Psoas muscle (tissue), 8 donors: Measurements from ENCODE around the gene FMNL3. TPM values are rescaled to one million over a fixed set of nuclear protein-coding genes. Genes with fewer than 3 reads are reported as not detected.

Experiments
- ATAC-seq, 4 donors: fragments of 200-7000 bp; cut with Tn5 transposase; one replicate each; pipeline ENCODE4 v1.9.1; 2020; ENCODE audit warnings: moderate library complexity in 3 of 4, mild to moderate bottlenecking in 2 of 4
- DNase-seq, 2 donors: peaks; one replicate each; pipeline ENCODE4 v3.0.0-alpha.2; 2020
- H3K27ac ChIP-seq: fragments of 200-600 bp; one replicate; pipeline ENCODE4 v1.8.0; 2022
- H3K27me3 ChIP-seq, 3 donors: fragments of 200-600 bp in 1 of 3; one replicate each; pipeline versions ENCODE4 v1.6.1 to v1.8.0; 2013 to 2022; ENCODE audit warnings: low read length in 2 of 3, mild to moderate bottlenecking in 2 of 3, moderate library complexity in 1 of 3; ENCODE audit not compliant: insufficient read depth in 3 of 3
- H3K36me3 ChIP-seq, 2 donors: fragments of 200-600 bp in 1 of 2; one replicate each; pipeline versions ENCODE4 v1.6.1 to v1.8.0; 2013 to 2022; ENCODE audit warnings: low read depth in 1 of 2, mild to moderate bottlenecking in 1 of 2, moderate library complexity in 1 of 2; ENCODE audit not compliant: insufficient read depth in 1 of 2
- H3K4me1 ChIP-seq: fragments of 200-600 bp; one replicate; pipeline ENCODE4 v1.8.0; 2022
- H3K4me3 ChIP-seq: fragments of 200-600 bp; one replicate; pipeline ENCODE4 v1.8.0; 2022; ENCODE audit warnings: mild to moderate bottlenecking
- H3K9me3 ChIP-seq: fragments of 200-600 bp; one replicate; pipeline ENCODE4 v1.8.0; 2022
- WGBS, 3 donors: extraction: QIAGEN DNeasy Blood & Tissue Kit; methylation state at CpG; one replicate each; pipeline versions ENCODE4 v1.1.6 to v1.1.7; 2013; 5-methylcytosine and 5-hydroxymethylcytosine counted together
- intact Hi-C, 2 donors: fragments of 100-400 bp; cut with DNase I; formaldehyde crosslinking; loops; one replicate each; pipeline versions ENCODE4 v1.11.0 to v1.14.2; 2022
- polyA plus RNA-seq, 3 donors: library from polyadenylated mRNA; stranded (reverse); fragments of 200-250 nt; gene quantifications; one replicate each; pipeline ENCODE4 v1.2.3, GENCODE V29; 2013
- total RNA-seq, 4 donors: library from RNA; stranded (reverse); fragmentation: NEBNext Ultra II Directional in 2 of 4; extraction: Animal tissue kit (Norgen Biotek cat#: 25700) in 2 of 4; gene quantifications; one replicate each; pipeline versions ENCODE4 v1.2.1 to v1.2.4, GENCODE V29; 2021 to 2023
- TF ChIP-seq, protein P1 (sequence below): fragments of 200-600 bp; IDR thresholded peaks from one replicate; pipeline ENCODE4 v1.8.0; 2022; ENCODE audit warnings: antibody characterized with exemption
- donor health status: healthy with polysubstance abuse.
- donor health status: DM: no; HTN: no; CAD: no; lungs with moderate emphysema.
- donor health status: Bipolar disorder and iron deficiency.
- donor health status: healthy.
- donor health status: DM: yes; HTN: yes; CAD: no.
- donor health status: DM: no; HTN: no; CAD: no.
- donor health status: DM: no; HTN: no; CAD: no.
- donor health status: DM: yes; HTN: yes; CAD: no.

The FMNL3 gene
- total and polyA plus RNA-seq, 7 donors = 1.5 to 11.3 (median 5.5) TPM

DNA sequence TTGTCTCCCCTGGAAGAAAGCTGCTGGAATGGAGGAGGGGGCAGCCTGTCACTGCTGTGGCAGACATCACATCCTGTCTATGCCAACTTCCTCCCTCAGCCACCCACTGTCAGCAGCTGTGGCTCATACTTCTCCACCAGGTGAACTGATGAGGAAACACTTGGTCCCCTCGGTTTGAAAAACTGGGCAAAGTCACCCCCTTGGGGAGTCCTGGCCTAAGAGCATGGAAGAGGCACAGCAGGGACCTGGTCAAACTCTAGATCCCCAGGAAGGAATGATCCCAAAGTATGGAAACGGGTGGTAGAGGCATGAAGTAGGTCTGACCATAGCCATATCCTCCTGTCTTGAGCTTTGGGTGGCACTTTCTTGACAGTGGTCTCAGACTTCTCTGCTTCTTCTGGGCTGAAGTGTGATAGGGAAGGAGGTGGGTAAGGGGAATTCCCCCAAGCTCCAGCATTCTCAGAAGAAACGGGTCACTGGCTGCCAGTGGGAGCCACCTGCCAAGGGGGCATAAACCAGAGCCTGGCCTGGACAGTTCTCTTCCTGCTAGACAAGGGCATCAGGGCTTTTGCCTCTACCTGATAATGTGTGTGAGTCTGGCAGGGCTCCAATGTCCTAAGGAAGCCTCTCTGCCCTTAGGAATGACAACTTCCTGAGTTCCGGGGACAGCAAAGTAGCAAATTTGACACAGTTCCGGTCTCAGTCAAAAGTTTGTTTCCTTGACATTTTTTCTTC, 36.0 kb downstream of the FMNL3 start:
- TF ChIP-seq, protein P1, sequence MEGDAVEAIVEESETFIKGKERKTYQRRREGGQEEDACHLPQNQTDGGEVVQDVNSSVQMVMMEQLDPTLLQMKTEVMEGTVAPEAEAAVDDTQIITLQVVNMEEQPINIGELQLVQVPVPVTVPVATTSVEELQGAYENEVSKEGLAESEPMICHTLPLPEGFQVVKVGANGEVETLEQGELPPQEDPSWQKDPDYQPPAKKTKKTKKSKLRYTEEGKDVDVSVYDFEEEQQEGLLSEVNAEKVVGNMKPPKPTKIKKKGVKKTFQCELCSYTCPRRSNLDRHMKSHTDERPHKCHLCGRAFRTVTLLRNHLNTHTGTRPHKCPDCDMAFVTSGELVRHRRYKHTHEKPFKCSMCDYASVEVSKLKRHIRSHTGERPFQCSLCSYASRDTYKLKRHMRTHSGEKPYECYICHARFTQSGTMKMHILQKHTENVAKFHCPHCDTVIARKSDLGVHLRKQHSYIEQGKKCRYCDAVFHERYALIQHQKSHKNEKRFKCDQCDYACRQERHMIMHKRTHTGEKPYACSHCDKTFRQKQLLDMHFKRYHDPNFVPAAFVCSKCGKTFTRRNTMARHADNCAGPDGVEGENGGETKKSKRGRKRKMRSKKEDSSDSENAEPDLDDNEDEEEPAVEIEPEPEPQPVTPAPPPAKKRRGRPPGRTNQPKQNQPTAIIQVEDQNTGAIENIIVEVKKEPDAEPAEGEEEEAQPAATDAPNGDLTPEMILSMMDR = no peak
- Histone ChIP-seq H3K4me3 (no peak overlapping the region), H3K4me1 (peaks cover 57% of the 10 kb centered on the region), H3K27me3 (no peaks in the 10 kb centered on the region), H3K9me3 (no peaks in the 10 kb centered on the region), H3K36me3 (no peaks in the 10 kb centered on the region), H3K27ac (peak overlapping the region; percentile 85)
- intact Hi-C loops = loop anchor here in 1 of 2 donors (5.0 kb wide), 1 partner anchor 36 kb away; the partner anchor contains the start of gene FMNL3
- no peak for DNase-seq
- whole genome bisulfite sequencing, 3 donors = 45 to 58% (median 50%) methylated on average over 5 of the region's 5 CpGs
- no peak for ATAC-seq

DNA sequence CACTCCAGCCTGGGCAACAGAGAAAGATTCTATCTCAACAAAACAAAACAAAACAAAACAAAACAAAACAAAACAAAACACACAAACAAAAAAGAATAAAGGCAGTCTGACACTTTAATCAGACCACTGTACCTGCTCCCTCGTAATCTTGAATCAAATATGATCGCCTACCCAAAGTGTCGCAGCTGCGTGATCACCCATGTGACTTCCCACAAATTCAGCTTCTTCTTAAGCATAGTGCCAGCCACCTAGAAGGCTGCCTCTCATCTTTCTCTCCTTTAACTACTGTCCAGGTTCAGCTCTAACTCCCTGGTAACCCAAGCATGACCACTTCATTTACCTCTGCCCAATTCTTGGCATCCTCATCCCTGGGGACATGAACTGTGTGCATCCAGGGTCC, 37.4 kb downstream of the FMNL3 start:
- Histone ChIP-seq H3K9me3 (no peaks in the 10 kb centered on the region), H3K4me1 (peaks cover 52% of the 10 kb centered on the region), H3K36me3 (no peaks in the 10 kb centered on the region), H3K27ac (no peak overlapping the region), H3K27me3 (no peaks in the 10 kb centered on the region), H3K4me3 (no peak overlapping the region)
- no peak for ATAC-seq
- no peak for DNase-seq
- WGBS, 3 donors = 76 to 100% (median 87%) methylated on average over 4 of the region's 4 CpGs
- intact Hi-C loops = loop anchor here in 1 of 2 donors (5.0 kb wide), 1 partner anchor 38 kb away; the partner anchor contains the start of gene FMNL3
- TF ChIP-seq, protein P1 = no peak

DNA sequence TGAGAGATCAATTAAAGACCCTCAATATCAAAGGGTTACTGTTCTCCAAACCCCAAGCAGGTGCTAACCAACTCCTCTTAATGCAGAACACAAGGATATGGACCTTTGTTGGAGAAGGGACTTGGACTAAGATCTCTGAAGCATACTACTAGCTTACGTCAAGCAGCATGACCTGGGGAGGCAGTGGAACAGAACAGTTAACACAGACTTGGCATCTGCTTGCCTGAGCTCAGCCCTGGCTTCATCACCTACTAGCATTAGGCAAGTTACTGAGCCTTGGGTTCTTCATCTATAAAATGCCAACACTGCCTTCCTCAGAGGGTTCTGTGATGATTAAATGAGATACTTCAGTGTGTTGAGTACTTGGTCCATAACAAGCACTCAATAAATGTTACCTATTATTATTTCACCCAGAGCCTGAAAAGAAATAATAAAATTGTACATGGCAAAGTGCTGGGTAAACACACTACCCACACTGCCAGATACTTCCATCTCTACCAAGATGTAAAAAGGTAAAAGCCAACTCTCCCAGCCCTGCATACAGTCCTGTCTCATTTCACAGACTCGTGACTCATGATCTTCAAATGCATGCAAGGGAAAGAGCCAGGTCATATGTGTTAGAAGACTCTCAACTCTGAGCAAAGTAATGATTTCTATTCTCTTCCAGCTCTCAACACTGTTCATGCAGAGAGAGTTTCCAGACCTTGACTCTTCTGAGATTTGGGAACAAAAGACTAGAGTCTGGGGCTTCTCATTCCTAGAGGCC, 39.7 kb downstream of the FMNL3 start:
- H3K4me3 ChIP-seq = no peak overlapping the region
- TF ChIP-seq, protein P1 = no peak
- no peak overlapping the region for H3K27ac ChIP-seq
- DNase-seq = no peak
- no peaks in the 10 kb centered on the region for H3K9me3 ChIP-seq
- H3K36me3 ChIP-seq = no peaks in the 10 kb centered on the region
- 75 to 85% (median 75%) methylated on average over 2 of the region's 2 CpGs for WGBS, 3 donors
- peak in 1 of 4 donors; percentile 65 for ATAC-seq
- H3K27me3 ChIP-seq = no peaks in the 10 kb centered on the region
- peaks cover 53% of the 10 kb centered on the region for H3K4me1 ChIP-seq
- intact Hi-C loops = no loop called here

DNA sequence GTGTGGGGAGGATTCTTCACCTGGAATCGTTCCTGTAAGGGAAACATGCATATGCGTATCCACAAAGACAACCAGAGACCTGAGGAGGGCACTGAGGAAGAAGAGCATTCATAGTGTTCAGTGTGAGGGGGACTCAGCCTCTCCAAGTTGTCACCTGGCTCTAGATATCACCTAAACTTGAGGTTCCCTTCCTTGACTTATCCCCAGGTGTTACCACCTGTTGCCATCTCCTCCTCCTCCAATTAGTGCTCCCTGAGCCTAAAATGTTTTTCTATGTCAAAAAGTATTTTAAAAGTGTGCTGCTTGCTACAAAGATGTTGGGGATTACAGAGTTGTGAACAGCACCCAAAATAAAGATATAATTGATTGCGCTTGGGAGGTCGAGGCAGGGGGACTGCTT, 41.0 kb downstream of the FMNL3 start:
- Histone ChIP-seq H3K36me3 (no peaks in the 10 kb centered on the region), H3K9me3 (no peaks in the 10 kb centered on the region), H3K4me3 (no peak overlapping the region), H3K4me1 (peaks cover 48% of the 10 kb centered on the region), H3K27ac (no peak overlapping the region), H3K27me3 (no peaks in the 10 kb centered on the region)
- no peak for DNase-seq
- ATAC-seq = no peak
- 86 to 91% (median 91%) methylated on average over 4 of the region's 4 CpGs for WGBS, 3 donors
- intact Hi-C loops = no loop called here
- TF ChIP-seq, protein P1 = no peak
